CD4-positive, alpha-beta T cell treated with Interleukin-21 for 1 hour (primary cell): ENCODE results near the gene SLC22A9.

Experiments used
- DNase-seq: peaks from one replicate; pipeline ENCODE4 v3.0.0-alpha.2; 2020

SLC22A9 gene

DNA sequence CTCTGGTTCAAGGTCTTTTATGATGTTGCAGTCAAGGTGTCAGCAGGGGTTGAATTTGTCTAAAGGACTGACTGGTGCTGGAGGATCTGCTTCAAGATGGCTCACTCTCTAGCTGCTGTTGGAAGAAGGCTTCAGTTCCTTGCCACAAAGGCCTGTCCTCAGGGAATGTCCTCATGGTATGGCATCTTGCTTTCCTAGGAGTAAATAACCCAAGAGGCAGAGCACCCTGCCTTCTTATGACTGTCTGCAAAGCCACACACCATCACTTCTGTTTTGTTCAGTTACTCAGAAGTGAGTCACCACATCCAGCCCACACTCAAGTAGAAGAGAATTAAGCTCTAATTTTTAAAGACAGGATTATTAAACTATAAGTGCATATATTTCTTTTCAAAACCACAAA is 76.1 kb downstream of the SLC22A9 start:
- DNase-seq = no peak

DNA sequence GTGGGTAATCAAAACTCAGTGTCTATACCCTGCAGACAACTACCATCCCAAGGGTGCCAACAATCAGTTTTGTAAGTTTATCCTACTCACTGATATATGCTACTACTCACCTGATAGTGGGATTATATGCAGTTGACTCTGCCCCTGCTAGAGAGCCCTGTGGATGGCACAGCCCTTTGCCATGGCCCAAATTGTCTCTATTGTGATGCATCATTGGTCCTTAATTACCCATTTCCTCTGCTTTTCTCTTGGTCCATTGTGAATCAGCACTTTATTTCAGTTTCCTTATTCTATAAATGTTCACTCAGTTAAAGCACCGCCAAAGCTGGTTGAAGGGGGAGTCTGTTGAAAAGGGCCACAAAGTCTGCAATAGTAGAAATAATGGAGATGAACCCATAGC is 79.1 kb downstream of the SLC22A9 start:
- no peak for DNase-seq

- no peak for DNase-seq
These were observed 90.0 kb downstream of the SLC22A9 start for GRCh38 chr11:63459586-63459985.
